ENCODE measurements around the gene PPP3R1. TPM values are rescaled to one million over a fixed set of nuclear protein-coding genes. Genes with fewer than 3 reads are reported as not detected.
A peak's percentile ranks its signal among the peaks of the same experiment; 100 is the strongest.

PPP3R1 gene
- total and polyA plus RNA-seq, 9 of the 15 experiments (the other 6 are each of a cell fraction or from before 2014, with no cell fraction given) = 3.7 to 70.0 (median 24.8) TPM

- TF ChIP-seq MLX (CRISPR knock-in tag; conservative IDR thresholded peaks at IDR 0.05) (no peak), ZNF592 (IDR thresholded peaks at IDR 0.05) (no peak; the same call in 1 of the 2 replicates), SRF (CRISPR knock-in tag; IDR thresholded peaks at IDR 0.05) (no peak; a peak in 1 of 4 replicates), HINFP (tag; conservative IDR thresholded peaks at IDR 0.05; ENCODE audit: low read depth) (no peak), ZFP1 (CRISPR knock-in tag; IDR thresholded peaks at IDR 0.05) (no peak), CREB1 (IDR thresholded peaks at IDR 0.05) (no peak), CREB1 (CRISPR knock-in tag; IDR thresholded peaks at IDR 0.05) (no peak), SP1 (CRISPR knock-in tag; IDR thresholded peaks at IDR 0.05) (no peak), ADNP (tag; IDR thresholded peaks at IDR 0.05) (peak; percentile 48), TEAD1 (CRISPR knock-in tag; IDR thresholded peaks at IDR 0.05) (no peak), L3MBTL2 (IDR thresholded peaks at IDR 0.05) (peak; percentile 90), C11orf30 (IDR thresholded peaks at IDR 0.05; ENCODE audit: low read depth) (peak; percentile 100), USF1 (CRISPR knock-in tag; IDR thresholded peaks at IDR 0.05) (peak; percentile 62), FOXA3 (CRISPR knock-in tag; conservative IDR thresholded peaks at IDR 0.05 in 1 of 2, IDR thresholded peaks at IDR 0.05 in 1 of 2) (no peak), HLTF (IDR thresholded peaks at IDR 0.05) (no peak), IFI16 (CRISPR knock-in tag; IDR thresholded peaks at IDR 0.05) (no peak), TAL1 (IDR thresholded peaks at IDR 0.05) (no peak), ZNF146 (CRISPR knock-in tag; IDR thresholded peaks at IDR 0.05; ENCODE audit: unreplicated experiment) (no peak), NCOR1 (IDR thresholded peaks at IDR 0.05) (no peak), SNAPC5 (CRISPR knock-in tag; IDR thresholded peaks at IDR 0.05) (no peak)
Measured at GRCh38 chr2:68287580-68288441, 35.5 kb upstream of the PPP3R1 start (continued).

Measured in K562 (cell line).